Tibial nerve (tissue), 3 donors: Measurements from ENCODE around the gene THOC3.
"Not testable (repeated sequence)": the region's sequence is repeated elsewhere in the genome, so short reads cannot be mapped to it uniquely, and the experiment has no call there.

Experiments used
- POLR2A ChIP-seq, 2 donors: fragments of 450-650 bp; IDR thresholded peaks; one replicate each; pipeline ENCODE4 v1.6.1; 2017; ENCODE audit warnings: antibody characterized with exemption in 2 of 2, mild to moderate bottlenecking in 2 of 2, moderate library complexity in 2 of 2
- TF ChIP-seq, protein P1 (sequence below), 5 experiments: fragments of 200-600 bp in 3 of 5; fragments of 450-650 bp in 2 of 5; sonication (generic) in 3 of 5; IDR thresholded peaks; one replicate each; pipeline ENCODE4 v1.5.1; 2016 to 2019; ENCODE audit warnings: antibody characterized with exemption in 5 of 5, mild to moderate bottlenecking in 3 of 5, moderate library complexity in 2 of 5

DNA sequence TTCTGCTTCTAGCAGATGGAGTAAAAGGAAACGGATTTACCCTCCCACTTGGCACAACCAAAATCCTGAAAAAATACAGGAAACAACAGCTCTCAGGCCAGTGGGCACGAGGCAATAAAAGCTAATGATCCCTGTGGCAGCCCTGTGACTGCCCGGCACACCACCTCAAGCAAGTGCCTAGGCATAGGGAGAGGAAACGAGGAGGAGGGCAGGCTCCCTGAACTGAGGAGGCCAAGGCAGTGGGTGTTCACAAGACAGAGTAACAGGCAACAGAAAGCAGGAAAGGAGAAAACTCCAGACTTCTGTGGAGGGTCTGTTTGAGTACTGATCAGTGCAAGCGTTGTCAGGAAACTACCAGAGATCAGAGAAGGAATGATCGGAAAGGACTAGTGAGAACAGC lies 29.9 kb upstream of the THOC3 start:
- TF ChIP-seq, protein P1, sequence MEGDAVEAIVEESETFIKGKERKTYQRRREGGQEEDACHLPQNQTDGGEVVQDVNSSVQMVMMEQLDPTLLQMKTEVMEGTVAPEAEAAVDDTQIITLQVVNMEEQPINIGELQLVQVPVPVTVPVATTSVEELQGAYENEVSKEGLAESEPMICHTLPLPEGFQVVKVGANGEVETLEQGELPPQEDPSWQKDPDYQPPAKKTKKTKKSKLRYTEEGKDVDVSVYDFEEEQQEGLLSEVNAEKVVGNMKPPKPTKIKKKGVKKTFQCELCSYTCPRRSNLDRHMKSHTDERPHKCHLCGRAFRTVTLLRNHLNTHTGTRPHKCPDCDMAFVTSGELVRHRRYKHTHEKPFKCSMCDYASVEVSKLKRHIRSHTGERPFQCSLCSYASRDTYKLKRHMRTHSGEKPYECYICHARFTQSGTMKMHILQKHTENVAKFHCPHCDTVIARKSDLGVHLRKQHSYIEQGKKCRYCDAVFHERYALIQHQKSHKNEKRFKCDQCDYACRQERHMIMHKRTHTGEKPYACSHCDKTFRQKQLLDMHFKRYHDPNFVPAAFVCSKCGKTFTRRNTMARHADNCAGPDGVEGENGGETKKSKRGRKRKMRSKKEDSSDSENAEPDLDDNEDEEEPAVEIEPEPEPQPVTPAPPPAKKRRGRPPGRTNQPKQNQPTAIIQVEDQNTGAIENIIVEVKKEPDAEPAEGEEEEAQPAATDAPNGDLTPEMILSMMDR (IDR thresholded peaks at IDR 0.05) = not testable (repeated sequence)
- not testable (repeated sequence) for TF ChIP-seq POLR2A (IDR thresholded peaks at IDR 0.05)
